Measurements from ENCODE around the gene SMG1. TPM values are rescaled to one million over a fixed set of nuclear protein-coding genes. Genes with fewer than 3 reads are reported as not detected.
"Not testable (repeated sequence)": the region's sequence is repeated elsewhere in the genome, so short reads cannot be mapped to it uniquely, and the experiment has no call there.

Gene SMG1
- total RNA-seq, 1 experiment from 2014 or later: 96.4 TPM

- Mint-ChIP-seq H3K4me1 (peaks cover 13 to 26% of the 10 kb centered on the region in 2 experiments), H3K27ac (no peak overlapping the region), H3K4me3 (no peak overlapping the region), H3K36me3 (ENCODE audit: insufficient read depth in 1 of 3, low read depth in 3 of 3) (no peaks in the 10 kb centered on the region; a peak in 1 of 7 replicates), H3K9me3 (no peaks in the 10 kb centered on the region), H3K27me3 (ENCODE audit: low read depth) (no peaks in the 10 kb centered on the region)
- H2AK5ac ChIP-seq (ENCODE audit: insufficient read length, low read length): no peak overlapping the region
- peak overlapping the region; percentile 40 for H3K56ac ChIP-seq (ENCODE audit: insufficient read length, low read depth, low read length)
- H3K18ac ChIP-seq (ENCODE audit: insufficient read length, low read depth, low read length): no peak overlapping the region
- no peaks in the 10 kb centered on the region for H3K79me2 ChIP-seq (ENCODE audit: insufficient read depth, low read length)
- no peaks in the 10 kb centered on the region for H3K4me1 ChIP-seq (ENCODE audit: insufficient read depth, low read length)
- H3K27me3 ChIP-seq (ENCODE audit: insufficient read depth, low read length): no peaks in the 10 kb centered on the region
- no peak overlapping the region for H3K23ac ChIP-seq (ENCODE audit: insufficient read length, low read depth, low read length)
- H3T11ph ChIP-seq (ENCODE audit: low read length): no peak overlapping the region
- H3K14ac ChIP-seq (ENCODE audit: insufficient read depth, low read length): no peak overlapping the region
- no peak for TF ChIP-seq CTCF (conservative IDR thresholded peaks at IDR 0.05)
- H3K23me2 ChIP-seq (ENCODE audit: insufficient read length, low read depth, low read length, poor library complexity, severe bottlenecking): no peaks in the 10 kb centered on the region
- no peaks in the 10 kb centered on the region for H3K9me3 ChIP-seq (ENCODE audit: control insufficient read depth, low read depth, low read length)
- no peak overlapping the region for H2AFZ ChIP-seq (ENCODE audit: low read length)
- WGBS (ENCODE audit: extremely low coverage, insufficient read length, low lambda C conversion rate): no CpG with 5 or more reads among the region's 5 CpGs
- H2BK5ac ChIP-seq (ENCODE audit: insufficient read length, low read length): no peak overlapping the region
- H4K8ac ChIP-seq (replicated peaks; ENCODE audit: insufficient read length, low read depth, low read length): no peak overlapping the region
- H4K5ac ChIP-seq (ENCODE audit: insufficient read length, low read depth, low read length): no peak overlapping the region
- no peak overlapping the region for H3K4me2 ChIP-seq (ENCODE audit: insufficient read depth, insufficient read length, low read length)
- H4K91ac ChIP-seq (ENCODE audit: insufficient read length, low read depth, low read length): no peak overlapping the region
- H2BK12ac ChIP-seq (ENCODE audit: insufficient read length, low read depth, low read length): no peak overlapping the region
- H4K20me1 ChIP-seq (ENCODE audit: control insufficient read depth, insufficient read depth, insufficient read length): no peaks in the 10 kb centered on the region
- no peak overlapping the region for H3K27ac ChIP-seq (ENCODE audit: insufficient read length, low read depth, low read length)
- no peak for DNase-seq
- no peak overlapping the region for H3K4ac ChIP-seq (ENCODE audit: low read depth, low read length)
- H3K9ac ChIP-seq (ENCODE audit: extremely low read depth, insufficient read length, low read length): no peak overlapping the region
- H2BK15ac ChIP-seq (ENCODE audit: low read depth, low read length): no peak overlapping the region
- H3K79me1 ChIP-seq (ENCODE audit: insufficient read depth, low read depth, low read length, poor library complexity, severe bottlenecking): no peaks in the 10 kb centered on the region
- no peak overlapping the region for H2BK20ac ChIP-seq (ENCODE audit: low read depth, low read length, poor library complexity, severe bottlenecking)
- H2BK120ac ChIP-seq (ENCODE audit: low read depth, low read length, poor library complexity, severe bottlenecking): no peak overlapping the region
These were observed 5.5 kb upstream of the SMG1 start for GRCh38 chr16:18931756-18932155.

GRCh38 chr16:18930095-18930494, 3.9 kb upstream of the SMG1 start:
- not testable (repeated sequence) for H3K79me1 ChIP-seq (ENCODE audit: insufficient read depth, low read depth, low read length, poor library complexity, severe bottlenecking); H4K5ac ChIP-seq (ENCODE audit: insufficient read length, low read depth, low read length); H3T11ph ChIP-seq (ENCODE audit: low read length); H3K23ac ChIP-seq (ENCODE audit: insufficient read length, low read depth, low read length); H3K56ac ChIP-seq (ENCODE audit: insufficient read length, low read depth, low read length); H2AK5ac ChIP-seq (ENCODE audit: insufficient read length, low read length); H3K27me3 Mint-ChIP-seq (ENCODE audit: low read depth); H2BK12ac ChIP-seq (ENCODE audit: insufficient read length, low read depth, low read length); H3K23me2 ChIP-seq (ENCODE audit: insufficient read length, low read depth, low read length, poor library complexity, severe bottlenecking); H3K14ac ChIP-seq (ENCODE audit: insufficient read depth, low read length); H3K36me3 Mint-ChIP-seq (ENCODE audit: insufficient read depth in 1 of 3, low read depth in 3 of 3); H4K91ac ChIP-seq (ENCODE audit: insufficient read length, low read depth, low read length); H3K4me2 ChIP-seq (ENCODE audit: insufficient read depth, insufficient read length, low read length); H3K4ac ChIP-seq (ENCODE audit: low read depth, low read length); H2BK20ac ChIP-seq (ENCODE audit: low read depth, low read length, poor library complexity, severe bottlenecking); DNase-seq; H2BK15ac ChIP-seq (ENCODE audit: low read depth, low read length); H3K4me1 ChIP-seq (ENCODE audit: insufficient read depth, low read length); H2BK5ac ChIP-seq (ENCODE audit: insufficient read length, low read length); H4K20me1 ChIP-seq (ENCODE audit: control insufficient read depth, insufficient read depth, insufficient read length); H3K27ac Mint-ChIP-seq; H2BK120ac ChIP-seq (ENCODE audit: low read depth, low read length, poor library complexity, severe bottlenecking); H4K8ac ChIP-seq (replicated peaks; ENCODE audit: insufficient read length, low read depth, low read length); H3K27me3 ChIP-seq (ENCODE audit: insufficient read depth, low read length); H2AFZ ChIP-seq (ENCODE audit: low read length); H3K27ac ChIP-seq (ENCODE audit: insufficient read length, low read depth, low read length); H3K18ac ChIP-seq (ENCODE audit: insufficient read length, low read depth, low read length); H3K9me3 Mint-ChIP-seq; H3K9me3 ChIP-seq (ENCODE audit: control insufficient read depth, low read depth, low read length); H3K9ac ChIP-seq (ENCODE audit: extremely low read depth, insufficient read length, low read length); H3K79me2 ChIP-seq (ENCODE audit: insufficient read depth, low read length); H3K4me3 Mint-ChIP-seq
- H3K4me1 Mint-ChIP-seq: peaks cover 13 to 29% of the 10 kb centered on the region in 2 experiments
- no CpG with 5 or more reads among the region's 4 CpGs for WGBS (ENCODE audit: extremely low coverage, insufficient read length, low lambda C conversion rate)
